Activated T-helper 1 cell treated with Interleukin-2 at 50 U/mL for 16 hours (primary cell): ENCODE data around the gene CPN1.

Experiments used
- DNase-seq: peaks from one replicate; pipeline ENCODE4 v3.0.0-alpha.2; 2020; ENCODE audit warnings: low read depth

Gene CPN1

DNA sequence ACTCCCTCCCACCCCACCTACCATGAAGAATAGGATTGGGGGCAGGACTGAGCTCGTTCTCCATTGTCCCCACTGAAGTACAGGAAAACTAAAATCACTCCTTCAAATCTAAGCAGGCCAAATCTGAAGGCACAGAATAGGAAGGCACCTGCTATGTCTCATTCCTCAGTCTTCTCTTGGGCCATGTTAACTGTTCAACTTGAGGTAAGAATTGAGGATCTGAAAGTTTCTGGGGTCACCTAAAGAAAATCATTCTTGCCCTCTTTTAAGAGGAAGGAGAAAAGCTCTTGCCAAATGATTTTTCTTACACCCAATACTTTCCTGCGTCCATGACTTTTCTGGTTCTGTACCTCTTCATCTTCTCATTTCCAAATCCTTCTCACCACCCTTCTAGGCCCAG is 4.9 kb downstream of the CPN1 start:
- no peak for DNase-seq

DNA sequence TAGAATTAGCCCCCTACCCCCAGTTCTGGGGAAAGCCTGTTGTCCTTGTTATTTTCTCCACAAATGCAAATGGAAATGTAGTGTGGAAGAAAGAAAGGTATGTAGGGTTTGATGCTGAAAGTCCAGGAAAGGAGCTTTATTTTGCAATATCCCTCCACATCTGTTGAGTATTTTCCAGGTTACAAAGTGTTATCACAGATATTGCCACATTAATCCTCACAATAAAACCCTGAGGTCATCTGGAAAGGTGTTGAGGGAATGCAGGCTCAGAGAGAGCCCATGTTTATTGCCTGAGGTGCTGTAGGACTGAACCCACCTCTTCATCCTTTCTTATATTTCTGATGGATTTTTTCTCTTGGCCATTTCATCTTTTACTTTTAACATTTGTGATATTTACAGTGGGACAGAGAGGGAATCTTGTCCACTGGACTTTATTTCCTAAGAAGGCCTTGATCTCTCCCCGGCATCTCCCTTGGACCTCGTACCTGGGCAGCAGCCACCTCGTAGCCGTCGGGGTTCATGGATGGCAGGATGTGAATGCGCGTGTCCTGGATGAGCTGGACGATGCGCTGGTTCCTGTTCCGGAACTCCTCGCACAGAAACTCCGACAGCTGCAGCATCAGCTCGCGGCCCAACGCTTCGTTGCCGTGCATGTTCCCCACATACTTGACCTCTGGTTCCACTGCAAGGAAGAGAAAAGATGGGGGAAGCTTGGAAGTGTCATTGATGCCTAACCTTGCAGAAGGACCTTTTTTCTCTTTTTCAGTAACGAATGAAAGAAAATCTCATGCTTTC is 6.0 kb downstream of the CPN1 start:
- DNase-seq = no peak

DNA sequence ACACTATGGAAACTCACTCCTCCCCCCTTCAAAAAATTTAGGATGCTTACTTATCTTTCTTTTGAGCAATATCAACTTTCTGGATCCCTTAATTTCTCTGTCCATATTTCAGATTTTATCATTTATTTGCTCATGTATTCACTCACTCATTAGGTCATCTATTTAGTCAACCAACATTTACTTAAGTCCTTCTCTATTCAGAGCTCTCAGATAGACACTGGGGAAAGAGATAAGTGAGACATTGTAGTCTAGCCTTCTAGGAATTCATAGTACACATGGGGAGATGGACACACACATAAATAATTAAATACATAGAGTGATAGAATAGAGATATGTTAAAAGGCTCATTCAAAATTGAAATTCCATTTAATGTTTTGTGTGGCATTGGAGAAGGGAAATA is 9.2 kb downstream of the CPN1 start:
- no peak for DNase-seq

DNA sequence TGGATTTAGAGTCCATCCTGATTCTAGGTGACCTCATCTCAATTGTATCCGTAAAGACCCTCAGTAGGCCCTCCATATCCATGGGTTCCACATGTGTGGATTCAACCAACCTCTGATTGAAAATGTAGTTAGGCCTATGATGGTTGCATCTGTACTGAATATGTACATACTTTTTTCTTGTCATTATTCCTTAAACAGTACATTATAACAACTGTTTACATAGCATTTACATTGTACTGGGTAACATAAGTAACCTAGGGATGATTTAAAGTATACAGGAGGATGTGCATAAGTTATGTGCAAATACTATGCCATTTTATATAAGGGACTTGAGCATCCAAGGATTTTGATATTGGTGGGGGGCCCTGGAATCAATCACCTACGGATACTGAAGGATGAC is 10.1 kb downstream of the CPN1 start:
- no peak for DNase-seq

DNA sequence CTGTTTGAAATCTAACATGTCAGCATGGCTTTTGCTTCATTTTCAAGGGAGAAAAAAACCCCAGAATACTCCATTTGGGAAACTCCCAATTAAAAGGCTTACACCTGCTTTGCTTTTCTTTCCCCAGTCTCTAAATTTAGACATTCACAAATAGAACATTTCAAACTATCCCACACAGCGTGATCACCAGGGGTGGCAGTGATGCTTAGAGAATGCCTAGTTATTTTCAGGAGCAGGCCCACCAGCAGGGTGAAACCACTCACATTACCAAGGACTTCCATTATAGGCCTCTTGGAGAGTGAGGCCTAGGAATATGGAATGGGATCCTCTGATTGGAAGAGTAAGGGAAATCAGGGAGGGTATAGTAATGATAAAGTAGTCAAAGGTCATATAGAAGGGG is 14.2 kb downstream of the CPN1 start:
- no peak for DNase-seq

DNA sequence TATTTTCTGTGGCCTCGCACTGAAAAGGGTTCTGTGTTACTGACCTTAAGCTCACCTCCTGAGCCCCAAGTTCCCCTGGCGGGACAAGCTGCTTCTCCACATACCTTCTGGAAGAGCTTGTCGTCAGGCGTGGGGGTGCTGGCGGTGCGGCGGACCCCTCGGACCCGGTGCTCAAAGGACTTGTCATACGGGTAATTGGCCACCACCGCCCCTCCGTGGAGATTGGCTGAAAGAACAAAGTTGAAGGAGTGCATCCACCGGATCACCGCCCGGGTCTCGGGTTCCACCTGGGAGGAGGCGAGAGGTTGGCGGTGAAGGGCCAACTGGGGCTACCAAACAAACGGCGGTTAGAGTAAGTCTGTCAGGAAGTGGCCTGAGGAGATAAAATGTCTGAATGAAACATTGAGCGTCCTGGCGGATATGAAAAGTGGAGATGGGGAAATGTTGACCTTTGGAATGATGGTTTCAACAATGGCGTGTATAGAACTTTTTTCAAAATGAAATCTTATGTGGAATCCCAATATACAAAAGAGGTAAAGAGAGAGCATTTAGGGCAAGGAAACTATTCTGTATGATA is 16.5 kb downstream of the CPN1 start:
- DNase-seq = no peak

DNA sequence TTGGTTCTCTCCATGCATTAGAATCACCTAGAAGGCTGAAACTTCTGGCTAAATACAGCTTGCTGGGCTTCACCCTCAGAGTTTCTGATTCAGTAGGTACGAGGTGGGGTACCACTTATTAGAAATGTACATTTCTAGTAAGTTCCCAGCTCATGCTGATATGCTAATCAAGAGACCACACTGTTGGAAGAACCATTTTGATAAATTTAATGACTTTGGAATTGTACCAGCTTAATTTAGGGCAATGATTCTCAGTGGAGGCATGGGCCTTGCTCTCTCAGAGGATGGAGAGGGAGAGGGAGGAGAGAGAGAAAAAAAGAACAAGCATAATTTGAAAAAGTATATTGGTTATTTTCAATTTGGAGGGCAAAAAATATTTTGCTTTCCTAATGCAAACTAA is 20.3 kb downstream of the CPN1 start:
- no peak for DNase-seq

DNA sequence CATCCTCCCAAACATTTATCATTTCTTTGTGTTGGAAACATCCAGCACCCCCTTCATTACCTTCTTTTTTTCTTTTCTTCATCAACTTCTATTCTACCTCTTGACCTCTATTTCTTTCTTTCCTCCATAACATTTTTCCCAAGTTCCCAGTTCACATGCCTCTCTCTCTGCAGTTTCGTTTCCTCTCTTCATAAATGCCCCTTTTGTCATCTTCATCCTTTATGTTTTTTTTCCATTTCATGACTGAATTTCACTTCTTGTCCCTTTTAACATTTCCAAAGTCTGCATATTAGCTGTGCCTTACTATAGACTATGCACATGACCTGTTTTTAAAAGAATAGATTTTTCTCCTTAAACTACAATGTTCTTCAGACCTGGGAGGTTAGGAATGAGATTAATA is 23.7 kb downstream of the CPN1 start:
- DNase-seq = no peak

DNA sequence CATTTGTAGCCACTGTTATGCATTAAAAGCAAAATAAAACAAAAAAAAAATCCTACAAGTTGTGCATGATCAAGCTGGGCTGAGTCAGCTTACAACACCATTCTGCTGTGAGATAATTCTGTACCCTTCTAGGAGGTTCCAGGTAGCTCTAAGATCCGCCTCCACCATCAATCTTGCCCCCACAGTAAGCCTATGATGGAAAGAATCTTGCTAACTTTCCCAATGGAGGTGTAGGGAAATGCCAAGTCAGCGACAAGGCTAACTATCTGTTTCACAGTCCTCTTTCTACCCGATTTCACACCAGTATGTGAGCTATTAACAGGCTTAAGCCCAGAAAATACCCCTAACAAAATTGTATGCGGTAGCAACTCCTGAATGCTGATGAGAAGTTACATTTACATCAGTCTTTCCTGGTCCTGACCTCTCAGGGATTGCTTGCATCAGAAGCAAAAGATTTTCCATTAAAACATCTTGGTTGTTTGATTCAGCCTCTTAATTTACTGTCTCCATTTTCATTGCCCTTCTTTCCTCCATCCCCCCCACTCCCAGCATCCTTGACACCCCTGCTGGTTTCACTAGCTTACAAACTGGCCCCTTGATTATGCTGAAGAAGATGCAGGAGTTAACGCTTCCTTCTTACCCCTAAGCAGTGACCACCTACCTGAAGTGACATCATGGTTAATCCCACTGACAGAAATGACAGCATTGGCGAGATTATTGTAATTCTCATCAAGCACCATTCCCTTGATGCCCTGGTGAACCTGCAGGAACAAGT is 27.8 kb downstream of the CPN1 start:
- no peak for DNase-seq

DNA sequence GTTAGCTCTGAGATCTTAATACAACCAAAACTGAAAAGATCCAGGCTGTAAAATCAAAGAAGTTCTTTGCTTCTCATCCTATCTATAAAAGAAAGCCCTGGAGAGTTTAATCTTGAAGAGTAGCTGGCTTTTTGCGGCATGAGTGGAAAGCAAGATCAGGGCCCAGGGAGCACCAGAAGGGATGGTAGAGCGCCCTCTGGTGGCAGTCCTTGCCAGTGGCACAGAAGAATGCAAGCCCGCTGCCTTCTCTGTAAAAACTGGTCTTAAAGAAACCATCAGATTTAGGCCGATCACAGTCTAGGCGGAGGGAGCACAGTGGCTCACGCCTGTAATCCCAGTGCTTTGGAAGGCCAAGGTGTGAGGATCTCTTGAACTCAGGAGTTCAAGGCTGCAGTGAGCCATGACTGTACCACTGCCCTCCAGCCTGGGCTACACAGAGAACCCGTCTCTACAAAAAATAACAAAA is 35.6 kb downstream of the CPN1 start:
- peak; percentile 58 for DNase-seq

DNA sequence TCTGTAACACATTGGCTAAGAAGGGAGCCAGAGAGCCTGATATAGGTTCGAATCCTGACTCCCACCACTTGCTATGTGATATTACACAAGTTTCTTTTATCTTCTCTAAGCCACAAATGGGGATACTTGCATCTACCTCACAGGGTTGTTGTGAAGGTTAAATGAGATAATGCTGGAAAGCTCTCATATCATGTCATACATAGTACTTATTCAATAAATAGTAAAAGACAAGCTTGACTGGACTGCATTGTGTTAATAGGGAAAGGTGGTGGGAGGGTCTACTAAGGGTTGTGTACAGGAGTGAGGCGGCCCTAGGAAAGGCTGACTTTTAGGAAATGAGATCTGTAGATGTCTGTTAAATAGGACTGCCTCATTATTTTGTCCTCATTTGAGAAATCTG is 36.1 kb downstream of the CPN1 start:
- no peak for DNase-seq

DNA sequence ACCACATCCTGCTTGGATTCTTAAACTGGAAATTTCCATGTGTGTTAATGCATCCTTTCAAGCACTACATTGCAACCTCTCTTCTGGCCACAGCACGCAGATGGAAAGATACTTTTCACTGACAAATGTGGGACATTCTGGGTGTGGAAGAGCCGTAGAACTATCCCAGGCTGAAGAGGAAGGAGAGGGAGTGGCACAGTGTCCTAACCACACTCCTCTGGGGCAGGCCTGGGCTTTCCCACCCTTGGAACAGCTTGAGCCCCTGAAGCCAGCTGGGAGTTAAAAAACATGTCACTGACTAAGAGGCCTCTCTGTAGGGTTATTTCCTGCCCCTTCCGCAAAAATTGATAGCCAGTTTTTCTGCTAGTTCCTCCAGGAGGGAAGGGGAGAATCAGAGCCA is 37.9 kb downstream of the CPN1 start:
- DNase-seq = no peak

DNA sequence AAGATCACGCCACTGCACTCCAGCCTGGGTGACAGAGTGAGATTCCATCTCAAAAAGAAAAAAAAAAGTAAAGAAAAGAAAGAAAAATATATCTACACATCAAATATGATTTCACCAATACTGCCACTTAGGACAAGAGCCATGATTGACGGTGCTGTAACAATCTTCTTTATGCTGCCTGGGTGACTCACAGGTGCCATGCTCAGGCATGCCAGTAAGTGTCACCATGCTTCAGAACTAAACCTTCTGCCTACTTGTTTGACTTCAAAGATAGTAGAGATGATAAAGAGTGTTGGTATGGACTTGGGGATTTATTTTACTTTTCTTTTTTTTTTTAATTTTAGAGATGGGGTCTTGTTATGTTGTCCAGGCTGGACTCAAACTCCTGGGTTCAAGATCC is 38.3 kb downstream of the CPN1 start:
- no peak for DNase-seq

DNA sequence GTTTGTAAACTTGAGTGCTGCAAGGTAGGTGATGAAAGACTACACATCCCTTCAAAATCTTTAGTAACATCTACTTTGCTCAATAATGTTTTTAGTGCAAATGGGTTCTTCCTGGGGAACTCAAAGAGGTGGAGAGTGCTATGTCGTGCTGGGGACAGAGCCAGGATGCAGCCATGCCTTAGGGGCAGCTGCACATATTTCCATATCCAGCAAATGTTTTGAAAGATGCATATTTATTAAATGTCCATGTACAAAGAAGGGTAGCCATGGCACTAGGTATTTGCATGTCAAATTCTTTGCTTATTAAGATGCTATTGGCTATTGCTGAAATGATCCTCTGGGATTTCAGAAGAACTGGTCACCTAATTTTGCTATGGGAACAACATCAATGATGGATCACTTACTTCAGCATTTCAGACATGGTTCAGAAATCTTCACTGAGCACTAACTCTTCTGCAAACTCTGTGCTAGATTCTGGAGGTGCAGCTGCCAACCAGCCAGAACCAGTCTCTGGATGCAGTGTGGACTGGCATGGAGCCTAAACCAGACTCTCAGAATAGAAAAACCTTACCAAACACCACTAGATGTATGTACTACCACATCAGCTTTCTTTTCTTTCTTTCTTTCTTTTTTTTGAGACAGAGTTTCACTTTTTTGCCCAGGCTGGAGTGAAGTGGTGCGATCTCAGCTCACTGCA is 40.2 kb downstream of the CPN1 start:
- DNase-seq = no peak

DNA sequence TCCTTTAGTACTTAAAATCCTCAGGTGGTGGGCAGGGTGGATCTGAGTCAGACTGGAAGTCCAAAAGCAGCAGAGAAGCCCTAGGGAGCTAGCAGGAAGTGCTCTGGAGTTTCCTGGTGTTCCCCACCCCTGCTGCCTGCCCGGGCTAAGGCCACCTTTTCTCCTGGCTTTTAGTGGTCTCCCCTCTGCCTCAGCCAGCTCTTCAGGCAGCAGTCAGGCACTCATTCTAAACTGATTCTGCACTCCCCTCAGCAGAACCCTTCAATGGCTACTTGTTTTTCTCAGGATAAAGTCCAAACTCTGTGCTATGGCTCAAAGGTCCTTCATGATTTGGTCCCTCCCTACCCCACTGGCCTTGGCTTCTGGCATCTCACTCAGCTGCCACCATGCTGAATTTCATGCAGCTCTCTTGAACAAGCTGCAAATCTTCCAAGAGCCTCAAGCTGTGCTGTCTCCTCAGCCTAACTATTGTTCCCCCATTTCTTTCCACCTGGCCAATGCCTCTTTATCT is 43.1 kb downstream of the CPN1 start:
- DNase-seq = no peak

DNA sequence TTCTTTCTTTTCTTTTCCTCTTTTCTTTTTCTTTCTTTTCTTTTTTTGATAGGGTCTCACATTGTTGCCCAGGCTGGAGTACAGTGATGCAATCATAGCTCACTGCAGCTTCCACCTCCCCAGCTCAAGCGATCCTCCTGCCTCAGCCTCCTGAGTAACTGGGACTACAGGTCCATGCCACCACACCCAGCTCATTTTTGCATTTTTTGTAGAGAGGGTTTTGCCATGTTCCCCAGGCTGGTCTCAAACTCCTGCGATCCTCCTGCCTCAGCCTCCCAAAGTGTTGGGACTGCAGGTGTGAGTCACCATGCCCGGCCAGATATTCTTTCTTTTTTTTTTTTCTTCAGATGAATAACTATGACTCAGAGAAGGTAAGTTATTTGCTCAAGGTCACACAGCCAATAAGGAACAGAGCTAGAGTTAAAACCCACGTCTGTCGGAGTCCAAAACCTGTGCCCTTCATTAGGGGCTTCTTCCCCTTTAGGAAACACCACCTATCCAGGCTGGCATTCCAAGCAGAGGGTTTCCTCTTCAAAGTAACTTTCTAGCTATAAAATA is 43.8 kb downstream of the CPN1 start:
- no peak for DNase-seq

DNA sequence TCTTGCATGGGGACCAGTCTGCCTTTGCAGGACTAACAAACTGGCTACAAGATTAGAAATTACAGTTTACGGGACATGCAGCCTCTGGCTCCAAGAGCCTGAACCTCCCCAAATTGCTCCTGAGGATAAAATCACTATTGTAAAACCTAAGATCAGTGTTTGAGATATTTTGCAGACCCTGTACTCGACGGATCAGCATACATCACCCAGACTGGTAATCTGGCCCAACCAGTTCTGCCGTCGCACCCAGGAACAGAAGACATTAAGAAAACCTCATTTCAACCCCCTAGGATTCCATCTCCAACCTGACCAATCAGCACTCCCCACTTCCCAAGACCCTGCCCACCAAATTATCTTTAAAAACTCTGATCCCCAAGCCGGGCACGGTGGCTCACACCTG is 44.8 kb downstream of the CPN1 start:
- no peak for DNase-seq

DNA sequence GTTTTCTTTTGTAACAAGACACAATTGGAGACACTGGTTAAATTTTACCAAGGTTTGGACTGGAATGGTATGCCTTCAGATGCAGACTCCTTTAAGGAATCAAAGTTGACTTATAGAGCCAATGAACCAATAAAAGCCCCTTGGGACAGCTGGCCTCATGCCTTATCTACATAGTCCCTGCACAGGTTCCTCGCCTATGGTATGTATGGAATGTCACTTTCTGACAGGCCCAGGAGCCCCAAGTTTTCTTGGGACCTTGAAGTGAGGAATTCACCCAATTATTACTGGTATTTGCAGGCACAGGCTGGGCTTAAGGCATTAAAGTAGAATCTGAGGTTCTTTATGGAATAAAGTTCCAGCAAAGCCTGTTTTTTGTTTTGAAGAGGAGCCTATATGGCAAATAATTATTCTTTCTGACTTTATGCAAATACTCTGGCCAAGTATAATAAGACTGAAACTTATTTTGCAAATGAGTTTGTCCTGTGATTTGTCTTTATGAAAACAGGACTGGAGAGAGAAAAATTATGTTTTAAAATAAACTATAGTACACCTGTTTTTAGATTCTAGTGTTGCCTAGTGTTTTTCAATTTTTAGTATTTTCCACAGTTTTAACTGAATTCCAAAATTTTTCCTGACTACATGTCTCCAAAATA is 47.8 kb downstream of the CPN1 start:
- no peak for DNase-seq

DNA sequence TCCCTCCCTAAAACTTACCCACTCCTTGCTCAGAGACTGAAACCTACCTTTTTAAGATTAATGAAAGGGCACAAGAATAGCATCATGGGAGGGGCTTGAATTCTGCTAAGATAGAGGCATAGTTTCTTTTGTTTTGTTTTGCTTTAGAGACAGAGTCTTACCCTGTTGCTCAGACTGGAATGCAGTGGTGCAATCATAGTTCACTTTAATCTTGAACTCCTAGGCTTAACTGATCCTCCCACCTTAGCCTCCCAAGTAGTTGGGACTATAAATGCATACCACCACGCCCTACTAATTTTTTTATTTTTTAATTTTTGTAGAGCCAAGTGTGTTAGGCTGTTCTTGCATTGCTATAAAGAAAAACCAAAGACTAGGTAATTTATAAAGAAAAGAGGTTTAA is 54.3 kb downstream of the CPN1 start:
- no peak for DNase-seq

DNA sequence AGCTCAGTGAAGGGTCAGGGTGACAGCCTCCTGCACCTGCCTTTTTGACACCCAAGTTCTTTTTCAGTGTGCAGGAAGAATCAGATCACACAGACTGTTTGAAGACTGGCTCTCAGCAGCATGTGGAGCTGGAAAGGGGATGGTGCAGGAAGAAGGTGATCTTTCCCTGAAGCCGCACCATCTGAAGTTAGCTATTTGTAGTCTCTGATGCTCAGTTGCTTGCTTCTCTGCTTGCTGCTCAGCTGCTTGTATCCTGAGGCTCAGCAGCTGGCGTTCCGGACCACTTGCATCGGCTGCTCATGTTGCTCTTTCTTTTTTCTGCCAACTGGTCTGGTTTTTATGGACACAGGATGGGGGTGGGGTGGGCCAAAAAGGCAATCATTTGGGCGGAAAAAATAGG is 56.1 kb downstream of the CPN1 start:
- DNase-seq = no peak

DNA sequence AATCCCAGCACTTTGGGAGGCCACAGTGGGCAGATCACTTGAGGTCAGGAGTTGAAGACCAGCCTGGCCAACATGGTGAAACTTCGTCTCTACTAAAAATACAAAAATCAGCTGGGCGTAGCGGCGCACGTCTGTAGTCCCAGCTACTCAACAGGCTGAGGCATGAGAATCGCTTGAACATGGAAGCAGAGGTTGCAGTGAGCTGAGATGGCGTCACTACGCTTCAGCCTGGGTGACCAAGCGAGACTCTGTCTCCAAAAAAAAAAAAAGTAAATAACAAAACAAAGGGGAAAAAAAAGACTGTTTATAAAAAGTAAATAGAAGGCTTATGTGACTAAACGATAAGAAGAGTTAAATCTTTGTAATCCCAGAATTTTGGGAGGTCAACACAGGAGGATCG is 56.9 kb downstream of the CPN1 start:
- DNase-seq = no peak

DNA sequence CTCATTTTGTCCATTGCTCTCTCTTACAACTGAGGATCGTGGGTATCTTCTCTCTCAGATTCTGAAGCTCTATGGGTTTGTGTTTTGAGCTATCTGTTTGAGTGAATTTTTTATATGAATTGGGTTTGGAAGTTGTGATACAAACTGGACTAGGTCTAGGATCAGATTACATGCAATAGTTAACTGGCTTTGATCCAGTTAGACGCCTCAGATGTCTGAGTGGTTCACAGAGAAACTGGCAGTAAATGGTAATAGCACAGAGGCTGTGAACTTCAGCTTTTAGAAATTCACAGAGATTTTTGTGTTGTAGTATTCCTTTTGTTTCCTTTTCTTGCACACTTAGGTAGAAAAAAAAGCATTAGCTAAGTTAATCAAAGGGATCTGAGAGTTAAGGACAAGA is 59.3 kb downstream of the CPN1 start:
- no peak for DNase-seq
